K562 (cell line): ENCODE results near the gene CARD14. TPM values are rescaled to one million over a fixed set of nuclear protein-coding genes. Genes with fewer than 3 reads are reported as not detected.

Experiments used
- BDP1 ChIP-seq: IDR thresholded peaks from 3 replicates; pipeline ENCODE4 v1.6.1; 2011; ENCODE audit not compliant: insufficient read length, insufficient read depth
- CXXC5 ChIP-seq: fragments of 250-450 bp; sonication (Bioruptor Pico); IDR thresholded peaks from 2 replicates; pipeline ENCODE4 v1.8.0; 2022; ENCODE audit warnings: inconsistent platforms, mild to moderate bottlenecking, moderate library complexity
- EP300 ChIP-seq: IDR thresholded peaks from 2 replicates; pipeline ENCODE4 v1.6.1; 2012; ENCODE audit warnings: low read length, improper control_type of control experiment
- MTA1 ChIP-seq: fragments of 450-650 bp; IDR thresholded peaks from 2 replicates; pipeline ENCODE4 v1.6.1; 2017; ENCODE audit warnings: borderline replicate concordance
- STAT5B ChIP-seq: fragments of 250-450 bp; sonication (Bioruptor Pico); IDR thresholded peaks from 2 replicates; pipeline ENCODE4 v1.8.0; 2021; ENCODE audit warnings: mild to moderate bottlenecking, inconsistent platforms
- polyA plus RNA-seq, 8 experiments: library from polyadenylated mRNA; depleted of rRNA in 4 of 8; stranded (reverse) in 5 of 8; unstranded in 3 of 8; fragments of >200 nt; fragmentation: Nextera tagmentation in 2 of 8; fragmentation: Illumina TruSeq in 1 of 8; extraction: Ambion mirVana in 2 of 8; extraction: Trizol in 1 of 8; gene quantifications; 2 replicates each; pipeline versions ENCODE4 v1.2.1 to v1.2.3, GENCODE V29; 2011 to 2014; ENCODE audit warnings: inconsistent platforms in 1 of 8, missing spikeins in 1 of 8
- total RNA-seq, 7 experiments: library from RNA; depleted of rRNA in 6 of 7; stranded (reverse); fragments of >200 nt in 6 of 7; fragmentation: Illumina TruSeq in 2 of 7; extraction: Trizol in 2 of 7; gene quantifications; 2 replicates each; pipeline versions ENCODE4 v1.2.1 to v1.2.3, GENCODE V29; 2011 to 2021; ENCODE audit warnings: low replicate concordance in 1 of 7
- TF ChIP-seq, protein P1 (sequence below), 2 experiments: fragments of 450-650 bp; IDR thresholded peaks; 2 replicates each; pipeline ENCODE4 v1.6.1; 2018; ENCODE audit warnings: mild to moderate bottlenecking in 2 of 2, low read depth in 1 of 2; ENCODE audit not compliant: partially characterized antibody in 2 of 2
- TF ChIP-seq, protein P2 (sequence below): sonication (generic); formaldehyde crosslinking; IDR thresholded peaks from 2 replicates; pipeline ENCODE4 v1.8.1; 2023; ENCODE audit warnings: mild to moderate bottlenecking, missing genetic modification reagents
- TF ChIP-seq, protein P3 (sequence below): IDR thresholded peaks from 2 replicates; pipeline ENCODE4 v1.6.1; 2016; ENCODE audit warnings: missing genetic modification characterization, missing compliant biosample characterization
- TF ChIP-seq, protein P4 (sequence below): fragments of 450-650 bp; IDR thresholded peaks from 2 replicates; pipeline ENCODE4 v1.6.1; 2016; ENCODE audit warnings: borderline replicate concordance
- TF ChIP-seq, protein P5 (sequence below): fragments of 450-650 bp; IDR thresholded peaks from 2 replicates; pipeline ENCODE4 v1.6.1; 2018; ENCODE audit warnings: mild to moderate bottlenecking, low read depth; ENCODE audit not compliant: partially characterized antibody
- TF ChIP-seq, protein P6 (sequence below): fragments of 450-650 bp; formaldehyde crosslinking; IDR thresholded peaks from 2 replicates; pipeline ENCODE4 v1.4.0; 2022; ENCODE audit warnings: missing genetic modification characterization

The CARD14 gene
- total and polyA plus RNA-seq, 9 of the 15 experiments (the other 6 are each of a cell fraction or from before 2014, with no cell fraction given) = not detected

DNA sequence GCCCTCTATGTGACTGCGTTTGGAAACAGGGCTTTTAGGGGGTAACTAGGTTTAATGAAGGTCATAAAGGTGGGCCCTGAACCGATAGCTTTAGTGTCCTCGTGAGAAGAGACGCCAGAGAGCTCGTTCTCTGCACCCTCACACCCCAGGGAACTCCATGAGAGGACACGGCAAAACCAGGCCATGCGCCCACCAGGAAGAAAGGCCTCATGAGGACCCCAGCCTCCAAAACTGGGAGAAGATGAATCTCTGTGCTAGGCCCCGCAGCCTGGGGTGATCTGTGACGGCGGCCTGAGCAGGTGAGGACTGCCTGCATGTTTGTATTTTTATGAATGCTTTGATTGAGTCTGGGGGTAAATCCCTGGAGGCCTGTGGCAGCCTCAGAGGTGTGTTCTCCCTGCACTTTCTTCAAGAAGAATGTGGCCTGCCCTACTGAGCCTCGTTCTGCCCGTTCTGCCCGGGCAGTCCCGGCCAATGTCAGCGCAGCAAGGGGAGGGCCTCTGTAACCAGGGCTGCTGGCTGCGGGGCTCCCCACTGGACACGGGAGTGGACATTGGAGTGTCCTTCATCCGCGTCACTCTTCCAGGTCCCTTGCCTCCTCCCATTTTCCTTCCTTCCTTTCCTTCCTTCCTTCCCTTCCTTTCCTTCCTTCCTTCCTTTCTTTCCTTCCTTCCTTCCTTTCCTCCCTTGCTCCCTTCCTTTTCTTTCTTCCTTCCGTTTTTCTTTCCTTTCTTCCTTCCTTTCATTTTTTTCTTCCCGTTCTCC is 84.0 kb downstream of the CARD14 start (continued):
- TF ChIP-seq, protein P1, sequence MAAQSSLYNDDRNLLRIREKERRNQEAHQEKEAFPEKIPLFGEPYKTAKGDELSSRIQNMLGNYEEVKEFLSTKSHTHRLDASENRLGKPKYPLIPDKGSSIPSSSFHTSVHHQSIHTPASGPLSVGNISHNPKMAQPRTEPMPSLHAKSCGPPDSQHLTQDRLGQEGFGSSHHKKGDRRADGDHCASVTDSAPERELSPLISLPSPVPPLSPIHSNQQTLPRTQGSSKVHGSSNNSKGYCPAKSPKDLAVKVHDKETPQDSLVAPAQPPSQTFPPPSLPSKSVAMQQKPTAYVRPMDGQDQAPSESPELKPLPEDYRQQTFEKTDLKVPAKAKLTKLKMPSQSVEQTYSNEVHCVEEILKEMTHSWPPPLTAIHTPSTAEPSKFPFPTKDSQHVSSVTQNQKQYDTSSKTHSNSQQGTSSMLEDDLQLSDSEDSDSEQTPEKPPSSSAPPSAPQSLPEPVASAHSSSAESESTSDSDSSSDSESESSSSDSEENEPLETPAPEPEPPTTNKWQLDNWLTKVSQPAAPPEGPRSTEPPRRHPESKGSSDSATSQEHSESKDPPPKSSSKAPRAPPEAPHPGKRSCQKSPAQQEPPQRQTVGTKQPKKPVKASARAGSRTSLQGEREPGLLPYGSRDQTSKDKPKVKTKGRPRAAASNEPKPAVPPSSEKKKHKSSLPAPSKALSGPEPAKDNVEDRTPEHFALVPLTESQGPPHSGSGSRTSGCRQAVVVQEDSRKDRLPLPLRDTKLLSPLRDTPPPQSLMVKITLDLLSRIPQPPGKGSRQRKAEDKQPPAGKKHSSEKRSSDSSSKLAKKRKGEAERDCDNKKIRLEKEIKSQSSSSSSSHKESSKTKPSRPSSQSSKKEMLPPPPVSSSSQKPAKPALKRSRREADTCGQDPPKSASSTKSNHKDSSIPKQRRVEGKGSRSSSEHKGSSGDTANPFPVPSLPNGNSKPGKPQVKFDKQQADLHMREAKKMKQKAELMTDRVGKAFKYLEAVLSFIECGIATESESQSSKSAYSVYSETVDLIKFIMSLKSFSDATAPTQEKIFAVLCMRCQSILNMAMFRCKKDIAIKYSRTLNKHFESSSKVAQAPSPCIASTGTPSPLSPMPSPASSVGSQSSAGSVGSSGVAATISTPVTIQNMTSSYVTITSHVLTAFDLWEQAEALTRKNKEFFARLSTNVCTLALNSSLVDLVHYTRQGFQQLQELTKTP (IDR thresholded peaks at IDR 0.05; ENCODE audit: low read depth in 1 of 2, partially characterized antibody in 2 of 2) = no peak
- TF ChIP-seq STAT5B (no peak), EP300 (no peak), MTA1 (peak; percentile 14; the same call in 1 of the 2 replicates), CXXC5 (CRISPR knock-in tag) (0 out of 2 replicates have a peak, but pooled peaks have one; percentile 14), BDP1 (no peak)
- TF ChIP-seq, protein P2, sequence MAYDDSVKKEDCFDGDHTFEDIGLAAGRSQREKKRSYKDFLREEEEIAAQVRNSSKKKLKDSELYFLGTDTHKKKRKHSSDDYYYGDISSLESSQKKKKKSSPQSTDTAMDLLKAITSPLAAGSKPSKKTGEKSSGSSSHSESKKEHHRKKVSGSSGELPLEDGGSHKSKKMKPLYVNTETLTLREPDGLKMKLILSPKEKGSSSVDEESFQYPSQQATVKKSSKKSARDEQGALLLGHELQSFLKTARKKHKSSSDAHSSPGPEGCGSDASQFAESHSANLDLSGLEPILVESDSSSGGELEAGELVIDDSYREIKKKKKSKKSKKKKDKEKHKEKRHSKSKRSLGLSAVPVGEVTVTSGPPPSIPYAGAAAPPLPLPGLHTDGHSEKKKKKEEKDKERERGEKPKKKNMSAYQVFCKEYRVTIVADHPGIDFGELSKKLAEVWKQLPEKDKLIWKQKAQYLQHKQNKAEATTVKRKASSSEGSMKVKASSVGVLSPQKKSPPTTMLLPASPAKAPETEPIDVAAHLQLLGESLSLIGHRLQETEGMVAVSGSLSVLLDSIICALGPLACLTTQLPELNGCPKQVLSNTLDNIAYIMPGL = no peak
- TF ChIP-seq, protein P3, sequence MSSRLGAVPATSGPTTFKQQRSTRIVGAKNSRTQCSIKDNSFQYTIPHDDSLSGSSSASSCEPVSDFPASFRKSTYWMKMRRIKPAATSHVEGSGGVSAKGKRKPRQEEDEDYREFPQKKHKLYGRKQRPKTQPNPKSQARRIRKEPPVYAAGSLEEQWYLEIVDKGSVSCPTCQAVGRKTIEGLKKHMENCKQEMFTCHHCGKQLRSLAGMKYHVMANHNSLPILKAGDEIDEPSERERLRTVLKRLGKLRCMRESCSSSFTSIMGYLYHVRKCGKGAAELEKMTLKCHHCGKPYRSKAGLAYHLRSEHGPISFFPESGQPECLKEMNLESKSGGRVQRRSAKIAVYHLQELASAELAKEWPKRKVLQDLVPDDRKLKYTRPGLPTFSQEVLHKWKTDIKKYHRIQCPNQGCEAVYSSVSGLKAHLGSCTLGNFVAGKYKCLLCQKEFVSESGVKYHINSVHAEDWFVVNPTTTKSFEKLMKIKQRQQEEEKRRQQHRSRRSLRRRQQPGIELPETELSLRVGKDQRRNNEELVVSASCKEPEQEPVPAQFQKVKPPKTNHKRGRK = peak; percentile 85
- TF ChIP-seq, protein P4, sequence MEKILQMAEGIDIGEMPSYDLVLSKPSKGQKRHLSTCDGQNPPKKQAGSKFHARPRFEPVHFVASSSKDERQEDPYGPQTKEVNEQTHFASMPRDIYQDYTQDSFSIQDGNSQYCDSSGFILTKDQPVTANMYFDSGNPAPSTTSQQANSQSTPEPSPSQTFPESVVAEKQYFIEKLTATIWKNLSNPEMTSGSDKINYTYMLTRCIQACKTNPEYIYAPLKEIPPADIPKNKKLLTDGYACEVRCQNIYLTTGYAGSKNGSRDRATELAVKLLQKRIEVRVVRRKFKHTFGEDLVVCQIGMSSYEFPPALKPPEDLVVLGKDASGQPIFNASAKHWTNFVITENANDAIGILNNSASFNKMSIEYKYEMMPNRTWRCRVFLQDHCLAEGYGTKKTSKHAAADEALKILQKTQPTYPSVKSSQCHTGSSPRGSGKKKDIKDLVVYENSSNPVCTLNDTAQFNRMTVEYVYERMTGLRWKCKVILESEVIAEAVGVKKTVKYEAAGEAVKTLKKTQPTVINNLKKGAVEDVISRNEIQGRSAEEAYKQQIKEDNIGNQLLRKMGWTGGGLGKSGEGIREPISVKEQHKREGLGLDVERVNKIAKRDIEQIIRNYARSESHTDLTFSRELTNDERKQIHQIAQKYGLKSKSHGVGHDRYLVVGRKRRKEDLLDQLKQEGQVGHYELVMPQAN = no peak
- TF ChIP-seq, protein P5, sequence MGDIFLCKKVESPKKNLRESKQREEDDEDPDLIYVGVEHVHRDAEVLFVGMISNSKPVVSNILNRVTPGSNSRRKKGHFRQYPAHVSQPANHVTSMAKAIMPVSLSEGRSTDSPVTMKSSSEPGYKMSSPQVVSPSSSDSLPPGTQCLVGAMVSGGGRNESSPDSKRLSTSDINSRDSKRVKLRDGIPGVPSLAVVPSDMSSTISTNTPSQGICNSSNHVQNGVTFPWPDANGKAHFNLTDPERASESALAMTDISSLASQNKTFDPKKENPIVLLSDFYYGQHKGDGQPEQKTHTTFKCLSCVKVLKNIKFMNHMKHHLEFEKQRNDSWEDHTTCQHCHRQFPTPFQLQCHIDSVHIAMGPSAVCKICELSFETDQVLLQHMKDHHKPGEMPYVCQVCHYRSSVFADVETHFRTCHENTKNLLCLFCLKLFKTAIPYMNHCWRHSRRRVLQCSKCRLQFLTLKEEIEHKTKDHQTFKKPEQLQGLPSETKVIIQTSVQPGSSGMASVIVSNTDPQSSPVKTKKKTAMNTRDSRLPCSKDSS = peak; percentile 39
- TF ChIP-seq, protein P6, sequence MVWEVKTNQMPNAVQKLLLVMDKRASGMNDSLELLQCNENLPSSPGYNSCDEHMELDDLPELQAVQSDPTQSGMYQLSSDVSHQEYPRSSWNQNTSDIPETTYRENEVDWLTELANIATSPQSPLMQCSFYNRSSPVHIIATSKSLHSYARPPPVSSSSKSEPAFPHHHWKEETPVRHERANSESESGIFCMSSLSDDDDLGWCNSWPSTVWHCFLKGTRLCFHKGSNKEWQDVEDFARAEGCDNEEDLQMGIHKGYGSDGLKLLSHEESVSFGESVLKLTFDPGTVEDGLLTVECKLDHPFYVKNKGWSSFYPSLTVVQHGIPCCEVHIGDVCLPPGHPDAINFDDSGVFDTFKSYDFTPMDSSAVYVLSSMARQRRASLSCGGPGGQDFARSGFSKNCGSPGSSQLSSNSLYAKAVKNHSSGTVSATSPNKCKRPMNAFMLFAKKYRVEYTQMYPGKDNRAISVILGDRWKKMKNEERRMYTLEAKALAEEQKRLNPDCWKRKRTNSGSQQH (CRISPR knock-in tag) = 0 out of 2 replicates have a peak, but pooled peaks have one; percentile 53
